ENCODE data around the gene BLOC1S2. TPM values are rescaled to one million over a fixed set of nuclear protein-coding genes. Genes with fewer than 3 reads are reported as not detected.

Gene BLOC1S2
- polyA plus RNA-seq, 1 experiment: 75.0 TPM

DNA sequence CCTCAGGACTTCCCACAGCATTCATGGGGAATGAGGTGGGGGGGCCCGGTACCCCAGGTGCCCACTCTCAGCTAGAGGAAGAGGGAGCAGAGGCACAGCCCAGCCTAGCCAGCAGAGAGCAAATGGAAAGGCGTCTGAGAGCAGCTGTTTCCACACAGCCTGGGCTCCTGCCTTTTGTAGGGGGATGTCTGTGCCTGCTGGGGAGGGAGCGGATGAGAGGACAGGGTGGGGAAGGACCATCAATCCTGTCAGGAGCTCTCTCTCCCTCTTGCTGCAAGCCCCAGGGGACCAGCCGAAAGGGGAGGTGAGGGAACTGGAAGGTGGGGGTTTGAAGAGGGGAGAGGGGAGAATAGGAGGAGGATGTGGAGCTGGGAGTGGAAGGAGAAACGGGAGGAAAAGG, 43.6 kb upstream of the BLOC1S2 start, which contains the start of gene PKD2L1:
Gene PKD2L1 (minus strand): TSS at position 150 of the 400 bp plus-strand sequence. CDS start 125 bp downstream, at position 25.
- no peak for DNase-seq (ENCODE audit: low read depth, low spot score)
- no peak within 1 kb of the TSS for H3K4me3 ChIP-seq (ENCODE audit: low read depth, low read length)
- CTCF ChIA-PET: interaction anchor here (0.9 to 2.6 kb wide), 2 partner anchors 9 to 104 kb away, joined by 3 to 12 read pairs; no protein-coding TSS in a partner anchor
- no peak within 1 kb of the TSS for H3K27ac ChIP-seq (ENCODE audit: low read depth, low read length)
- H3K9me3 ChIP-seq (ENCODE audit: control insufficient read depth, insufficient read depth, low read length): no peaks in the 10 kb centered on the region
- peaks cover 44% of the 10 kb centered on the region for H3K27me3 ChIP-seq (ENCODE audit: control insufficient read depth, insufficient read depth, low read length)
- POLR2A ChIA-PET: no interaction called here
- TF ChIP-seq, protein P1, sequence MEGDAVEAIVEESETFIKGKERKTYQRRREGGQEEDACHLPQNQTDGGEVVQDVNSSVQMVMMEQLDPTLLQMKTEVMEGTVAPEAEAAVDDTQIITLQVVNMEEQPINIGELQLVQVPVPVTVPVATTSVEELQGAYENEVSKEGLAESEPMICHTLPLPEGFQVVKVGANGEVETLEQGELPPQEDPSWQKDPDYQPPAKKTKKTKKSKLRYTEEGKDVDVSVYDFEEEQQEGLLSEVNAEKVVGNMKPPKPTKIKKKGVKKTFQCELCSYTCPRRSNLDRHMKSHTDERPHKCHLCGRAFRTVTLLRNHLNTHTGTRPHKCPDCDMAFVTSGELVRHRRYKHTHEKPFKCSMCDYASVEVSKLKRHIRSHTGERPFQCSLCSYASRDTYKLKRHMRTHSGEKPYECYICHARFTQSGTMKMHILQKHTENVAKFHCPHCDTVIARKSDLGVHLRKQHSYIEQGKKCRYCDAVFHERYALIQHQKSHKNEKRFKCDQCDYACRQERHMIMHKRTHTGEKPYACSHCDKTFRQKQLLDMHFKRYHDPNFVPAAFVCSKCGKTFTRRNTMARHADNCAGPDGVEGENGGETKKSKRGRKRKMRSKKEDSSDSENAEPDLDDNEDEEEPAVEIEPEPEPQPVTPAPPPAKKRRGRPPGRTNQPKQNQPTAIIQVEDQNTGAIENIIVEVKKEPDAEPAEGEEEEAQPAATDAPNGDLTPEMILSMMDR (IDR thresholded peaks at IDR 0.05; ENCODE audit: low read depth, low read length): no peak

- ChIA-PET POLR2A (no interaction called here), CTCF (interaction anchor here (0.6 to 2.6 kb wide), 3 partner anchors 11 to 483 kb away, joined by 3 to 12 read pairs (median 3); no protein-coding TSS in a partner anchor)
- no peak overlapping the region for H3K4me3 ChIP-seq (ENCODE audit: low read depth, low read length)
- no peak overlapping the region for H3K27ac ChIP-seq (ENCODE audit: low read depth, low read length)
- no peak for DNase-seq (ENCODE audit: low read depth, low spot score)
- H3K27me3 ChIP-seq (ENCODE audit: control insufficient read depth, insufficient read depth, low read length): peaks cover 38% of the 10 kb centered on the region
- TF ChIP-seq, protein P1 (IDR thresholded peaks at IDR 0.05; ENCODE audit: low read depth, low read length): no peak
- no peaks in the 10 kb centered on the region for H3K9me3 ChIP-seq (ENCODE audit: control insufficient read depth, insufficient read depth, low read length)
These were observed 41.7 kb upstream of the BLOC1S2 start for GRCh38 chr10:100328198-100328597.

DNA sequence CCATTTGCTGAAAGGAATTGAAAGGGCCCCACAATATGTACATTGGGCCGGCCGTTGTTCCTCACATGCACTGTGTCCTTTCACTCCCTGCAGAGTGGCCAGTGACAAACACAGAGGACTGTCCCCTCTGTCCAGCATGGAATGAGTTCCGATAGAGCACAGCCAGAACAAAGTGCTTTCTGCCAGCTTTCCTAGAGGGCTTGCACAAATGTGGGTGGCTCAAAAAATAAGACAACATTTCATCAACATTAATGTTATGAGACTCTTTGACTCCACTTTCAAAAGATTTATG, 41.2 kb upstream of the BLOC1S2 start:
- ChIA-PET CTCF (interaction anchor here (1.8 kb wide), 1 partner anchor 12 kb away, joined by 6 read pairs; no protein-coding TSS in a partner anchor), POLR2A (no interaction called here)
- H3K4me3 ChIP-seq (ENCODE audit: low read depth, low read length): no peak overlapping the region
- no peaks in the 10 kb centered on the region for H3K9me3 ChIP-seq (ENCODE audit: control insufficient read depth, insufficient read depth, low read length)
- no peak overlapping the region for H3K27ac ChIP-seq (ENCODE audit: low read depth, low read length)
- H3K27me3 ChIP-seq (ENCODE audit: control insufficient read depth, insufficient read depth, low read length): peaks cover 34% of the 10 kb centered on the region
- no peak for DNase-seq (ENCODE audit: low read depth, low spot score)
- TF ChIP-seq, protein P1 (IDR thresholded peaks at IDR 0.05; ENCODE audit: low read depth, low read length): no peak

DNA sequence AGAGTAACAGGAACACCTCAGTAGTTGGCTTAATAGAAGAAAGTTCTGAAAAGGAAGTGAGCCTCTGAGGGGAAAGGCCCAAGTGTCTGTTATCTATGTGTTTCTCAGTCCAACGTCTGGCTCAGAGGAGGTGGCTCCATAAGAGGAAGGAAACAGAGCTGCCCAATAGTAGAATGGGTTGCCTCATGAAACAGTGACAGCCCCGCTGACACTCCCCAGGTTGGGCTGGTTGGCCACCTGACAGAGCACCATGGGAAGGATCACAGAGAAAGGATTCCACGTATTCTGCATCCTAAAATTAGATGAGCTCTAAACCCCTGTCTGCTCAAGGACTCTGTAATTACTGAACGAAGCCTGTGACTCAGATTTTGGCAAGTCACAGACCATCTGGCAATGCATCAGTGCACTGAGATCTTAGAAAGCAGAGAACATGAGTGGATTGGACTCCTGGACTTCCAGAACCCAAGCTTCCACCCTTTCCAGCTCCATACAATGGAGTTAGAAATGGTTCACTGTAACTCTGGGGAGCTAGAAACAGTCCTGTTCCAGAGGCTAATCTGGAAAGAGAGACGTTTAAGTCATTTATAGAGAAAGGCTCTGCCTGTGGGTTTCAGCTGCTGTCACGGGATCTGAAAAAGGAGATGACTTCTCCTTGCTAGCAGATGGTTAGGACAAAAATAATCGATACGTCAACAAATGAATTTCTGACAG, 40.7 kb upstream of the BLOC1S2 start:
- TF ChIP-seq, protein P1 (IDR thresholded peaks at IDR 0.05; ENCODE audit: low read depth, low read length): no peak
- no peak overlapping the region for H3K4me3 ChIP-seq (ENCODE audit: low read depth, low read length)
- DNase-seq (ENCODE audit: low read depth, low spot score): no peak
- no peaks in the 10 kb centered on the region for H3K9me3 ChIP-seq (ENCODE audit: control insufficient read depth, insufficient read depth, low read length)
- ChIA-PET CTCF (interaction anchor here (1.8 kb wide), 1 partner anchor 12 kb away, joined by 6 read pairs; no protein-coding TSS in a partner anchor), POLR2A (no interaction called here)
- peaks cover 34% of the 10 kb centered on the region for H3K27me3 ChIP-seq (ENCODE audit: control insufficient read depth, insufficient read depth, low read length)
- no peak overlapping the region for H3K27ac ChIP-seq (ENCODE audit: low read depth, low read length)

- H3K9me3 ChIP-seq (ENCODE audit: control insufficient read depth, insufficient read depth, low read length): no peaks in the 10 kb centered on the region
- TF ChIP-seq, protein P1 (IDR thresholded peaks at IDR 0.05; ENCODE audit: low read depth, low read length): no peak
- no peak overlapping the region for H3K27ac ChIP-seq (ENCODE audit: low read depth, low read length)
- DNase-seq (ENCODE audit: low read depth, low spot score): no peak
- ChIA-PET CTCF (no interaction called here), POLR2A (no interaction called here)
- H3K27me3 ChIP-seq (ENCODE audit: control insufficient read depth, insufficient read depth, low read length): peaks cover 26% of the 10 kb centered on the region
- H3K4me3 ChIP-seq (ENCODE audit: low read depth, low read length): no peak overlapping the region
These were observed 38.7 kb upstream of the BLOC1S2 start for GRCh38 chr10:100325158-100325557.
